Neuronal stem cell (in vitro differentiated cells): ENCODE measurements around the gene GSX1.

Source experiments
- DNase-seq: peaks from one replicate; pipeline ENCODE4 v3.0.0-alpha.2; 2013; ENCODE audit warnings: low spot score
- H2AFZ ChIP-seq: one replicate; pipeline ENCODE4 v1.6.1; 2013; ENCODE audit warnings: mild to moderate bottlenecking, low read length, inconsistent platforms
- H2AK5ac ChIP-seq: 2 replicates; pipeline ENCODE4 v1.6.1; 2013; ENCODE audit warnings: low read depth, mild to moderate bottlenecking, inconsistent platforms, low read length, moderate library complexity, mixed read lengths
- H2BK120ac ChIP-seq: 2 replicates; pipeline ENCODE4 v1.6.1; 2013; ENCODE audit warnings: low read depth, mild to moderate bottlenecking, inconsistent platforms, low read length, moderate library complexity, mixed read lengths
- H2BK12ac ChIP-seq: one replicate; pipeline ENCODE4 v1.6.1; 2013; ENCODE audit warnings: low read length, inconsistent platforms
- H2BK15ac ChIP-seq: 2 replicates; pipeline ENCODE4 v1.6.1; 2013; ENCODE audit warnings: mild to moderate bottlenecking, low read length, inconsistent platforms, mixed read lengths
- H2BK5ac ChIP-seq: one replicate; pipeline ENCODE4 v1.6.1; 2013; ENCODE audit warnings: inconsistent platforms, mild to moderate bottlenecking, low read length, moderate library complexity
- H3K14ac ChIP-seq: one replicate; pipeline ENCODE4 v1.6.1; 2013; ENCODE audit warnings: low read length, inconsistent platforms
- H3K18ac ChIP-seq: 2 replicates; pipeline ENCODE4 v1.6.1; 2013; ENCODE audit warnings: low read length, inconsistent platforms
- H3K23ac ChIP-seq: 2 replicates; pipeline ENCODE4 v1.6.1; 2013; ENCODE audit warnings: low read depth, mild to moderate bottlenecking, mixed read lengths, low read length, inconsistent platforms; ENCODE audit not compliant: poor library complexity
- H3K27ac ChIP-seq: replicated peaks from 3 replicates; pipeline ENCODE4 v1.5.1; 2013; ENCODE audit warnings: low read length, inconsistent platforms
- H3K27me3 ChIP-seq, 3 experiments: 2 replicates each; pipeline ENCODE4 v1.6.1; 2013; ENCODE audit warnings: low read length in 3 of 3, mild to moderate bottlenecking in 2 of 3, inconsistent platforms in 1 of 3, low read depth in 1 of 3, mixed read lengths in 1 of 3, moderate library complexity in 1 of 3; ENCODE audit not compliant: control insufficient read depth in 3 of 3, insufficient read depth in 3 of 3
- H3K36me3 ChIP-seq, 2 donors: replicated peaks in 1 of 2; 2 replicates each; pipeline ENCODE4 v1.6.1; 2013; ENCODE audit warnings: low read length in 2 of 2; ENCODE audit not compliant: control insufficient read depth in 2 of 2, insufficient read depth in 2 of 2
- H3K4ac ChIP-seq: 2 replicates; pipeline ENCODE4 v1.6.1; 2013; ENCODE audit warnings: inconsistent platforms, mild to moderate bottlenecking, low read length, moderate library complexity
- H3K4me1 ChIP-seq, 2 donors: 1 replicate in 1 of 2; 2 replicates in 1 of 2; pipeline ENCODE4 v1.6.1; 2013; ENCODE audit warnings: low read length in 2 of 2, low read depth in 1 of 2; ENCODE audit not compliant: control insufficient read depth in 2 of 2, insufficient read depth in 1 of 2
- H3K4me2 ChIP-seq: one replicate; pipeline ENCODE4 v1.6.1; 2013; ENCODE audit warnings: mild to moderate bottlenecking, low read length, inconsistent platforms; ENCODE audit not compliant: insufficient read depth, poor library complexity, severe bottlenecking
- H3K4me3 ChIP-seq, 2 donors: 2 replicates each; pipeline ENCODE4 v1.5.1; 2013; ENCODE audit warnings: low read length in 2 of 2, mild to moderate bottlenecking in 2 of 2, inconsistent platforms in 1 of 2, moderate library complexity in 1 of 2
- H3K79me1 ChIP-seq: one replicate; pipeline ENCODE4 v1.6.1; 2013; ENCODE audit warnings: low read depth, mild to moderate bottlenecking, inconsistent platforms, low read length, moderate library complexity
- H3K9ac ChIP-seq: one replicate; pipeline ENCODE4 v1.6.1; 2013; ENCODE audit warnings: mild to moderate bottlenecking, low read depth, low read length, inconsistent platforms; ENCODE audit not compliant: poor library complexity
- H3K9me3 ChIP-seq, 2 donors: replicated peaks in 1 of 2; 2 replicates each; pipeline versions ENCODE3 to v1.6.1; 2013; ENCODE audit warnings: low read length in 2 of 2, mild to moderate bottlenecking in 2 of 2, inconsistent platforms in 1 of 2, low read depth in 1 of 2, mixed read lengths in 1 of 2, moderate library complexity in 1 of 2; ENCODE audit not compliant: control insufficient read depth in 2 of 2, insufficient read depth in 1 of 2
- H4K8ac ChIP-seq: one replicate; pipeline ENCODE4 v1.6.1; 2013; ENCODE audit warnings: low read depth, mild to moderate bottlenecking, inconsistent platforms, low read length, moderate library complexity
- H4K91ac ChIP-seq: one replicate; pipeline ENCODE4 v1.6.1; 2013; ENCODE audit warnings: low read length, low read depth, mild to moderate bottlenecking, inconsistent platforms; ENCODE audit not compliant: poor library complexity
- WGBS, 2 donors: extraction: QIAGEN DNeasy Blood & Tissue Kit; methylation state at CpG; one replicate each; pipeline ENCODE4 v1.1.7; 2013; ENCODE audit warnings: missing lambda C conversion rate in 2 of 2, mixed read lengths in 1 of 2; ENCODE audit not compliant: insufficient read length in 2 of 2, insufficient replicate concordance in 1 of 2; ENCODE audit errors: extremely low coverage in 2 of 2; 5-methylcytosine and 5-hydroxymethylcytosine counted together

GSX1 gene

DNA sequence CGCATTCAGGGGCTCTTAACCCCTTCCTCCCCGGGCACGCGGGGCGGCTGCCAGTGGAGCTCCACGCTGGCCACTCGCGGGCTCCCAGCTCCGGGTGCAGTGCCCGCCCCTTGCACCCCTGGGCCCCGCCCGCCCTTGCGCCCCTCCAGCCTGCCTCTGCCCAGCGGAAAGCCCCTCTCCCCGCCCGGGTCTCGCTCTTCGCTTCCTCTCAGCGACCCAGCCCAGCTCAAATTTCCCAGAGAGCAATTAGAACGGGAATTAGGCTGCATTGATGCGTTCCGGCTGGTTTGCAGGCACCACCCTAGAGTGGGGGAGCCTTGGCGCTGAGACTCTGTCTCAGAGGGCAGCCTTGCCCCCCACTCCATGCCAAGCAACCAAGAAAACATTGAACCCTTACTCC, 1.8 kb upstream of the GSX1 start:
- H3K4me2 ChIP-seq: no peak overlapping the region
- H3K18ac ChIP-seq: no peak overlapping the region
- H3K9ac ChIP-seq: no peak overlapping the region
- H2BK15ac ChIP-seq: no peak overlapping the region
- no peak overlapping the region for H4K8ac ChIP-seq
- no peaks in the 10 kb centered on the region for H3K36me3 ChIP-seq
- H3K27ac ChIP-seq: no peak overlapping the region
- H2BK5ac ChIP-seq: no peak overlapping the region
- H2AFZ ChIP-seq: no peak overlapping the region
- H3K23ac ChIP-seq: no peak overlapping the region
- H3K4me1 ChIP-seq: peaks cover 3 to 16% of the 10 kb centered on the region in 2 donors
- H2BK120ac ChIP-seq: no peak overlapping the region
- H2AK5ac ChIP-seq: no peak overlapping the region
- H3K4me3 ChIP-seq: no peak overlapping the region
- no peak overlapping the region for H4K91ac ChIP-seq
- H3K14ac ChIP-seq: no peak overlapping the region
- H3K27me3 ChIP-seq: peaks cover 56 to 88% (median 76%) of the 10 kb centered on the region in 3 experiments
- H3K79me1 ChIP-seq: no peaks in the 10 kb centered on the region
- H2BK12ac ChIP-seq: no peak overlapping the region
- peaks cover 0 to 2% of the 10 kb centered on the region in 2 donors for H3K9me3 ChIP-seq
- no peak overlapping the region for H3K4ac ChIP-seq
- no CpG with 5 or more reads among the region's 23 CpGs for WGBS, 2 donors
- no peak for DNase-seq

DNA sequence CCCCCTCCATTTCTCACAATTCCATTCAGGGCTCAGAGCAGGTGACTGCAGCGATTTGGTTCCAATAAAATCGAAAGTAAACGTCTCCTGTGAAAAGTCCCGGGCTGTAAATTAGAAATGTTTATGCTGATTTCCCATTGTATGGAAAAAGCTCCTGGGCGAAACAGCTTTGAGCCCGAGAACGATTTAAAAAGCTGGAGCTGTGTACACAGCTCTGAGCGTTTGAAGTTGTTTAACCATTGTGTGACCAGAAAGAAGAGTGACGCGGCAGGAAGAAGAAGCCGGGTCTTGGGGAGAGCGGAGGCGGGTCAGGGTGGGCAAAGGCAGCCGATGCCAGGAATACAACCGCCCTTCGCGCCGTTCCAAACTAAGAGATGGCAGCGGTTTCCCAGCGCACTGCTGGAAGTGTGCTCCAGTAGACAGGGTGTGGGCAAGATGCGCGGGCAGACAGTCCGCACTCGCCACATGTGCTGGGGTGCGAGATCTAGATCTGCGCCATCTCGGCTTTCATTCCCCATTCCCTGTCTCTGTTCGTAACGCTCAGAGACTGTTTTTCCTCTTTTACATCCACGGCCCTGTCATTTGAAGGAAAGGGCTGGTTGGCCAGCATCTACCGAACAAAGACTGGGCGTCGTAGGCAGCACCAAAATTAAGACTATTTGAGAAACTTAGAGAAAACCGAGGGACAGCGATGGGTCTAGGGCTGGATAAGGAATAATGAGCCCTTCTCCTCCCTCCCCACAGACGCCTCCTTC, 960 bp upstream of the GSX1 start:
- Histone ChIP-seq H2BK15ac (no peak overlapping the region), H3K9me3 (peaks cover 0 to 2% of the 10 kb centered on the region in 2 donors), H2BK5ac (no peak overlapping the region), H4K91ac (no peak overlapping the region), H3K4ac (no peak overlapping the region), H3K27ac (no peak overlapping the region), H3K4me2 (no peak overlapping the region), H3K4me3 (peak overlapping the region in 1 of 2 donors; percentile 12), H3K27me3 (peaks cover 60 to 93% (median 84%) of the 10 kb centered on the region in 3 experiments), H3K79me1 (no peaks in the 10 kb centered on the region), H2AFZ (no peak overlapping the region), H3K23ac (peak overlapping the region; percentile 59), H2AK5ac (no peak overlapping the region), H3K14ac (no peak overlapping the region), H4K8ac (no peak overlapping the region), H3K18ac (no peak overlapping the region), H2BK12ac (no peak overlapping the region), H2BK120ac (no peak overlapping the region), H3K9ac (no peak overlapping the region), H3K36me3 (no peaks in the 10 kb centered on the region), H3K4me1 (peaks cover 3 to 16% of the 10 kb centered on the region in 2 donors)
- WGBS, 2 donors: no CpG with 5 or more reads among the region's 36 CpGs
- no peak for DNase-seq

DNA sequence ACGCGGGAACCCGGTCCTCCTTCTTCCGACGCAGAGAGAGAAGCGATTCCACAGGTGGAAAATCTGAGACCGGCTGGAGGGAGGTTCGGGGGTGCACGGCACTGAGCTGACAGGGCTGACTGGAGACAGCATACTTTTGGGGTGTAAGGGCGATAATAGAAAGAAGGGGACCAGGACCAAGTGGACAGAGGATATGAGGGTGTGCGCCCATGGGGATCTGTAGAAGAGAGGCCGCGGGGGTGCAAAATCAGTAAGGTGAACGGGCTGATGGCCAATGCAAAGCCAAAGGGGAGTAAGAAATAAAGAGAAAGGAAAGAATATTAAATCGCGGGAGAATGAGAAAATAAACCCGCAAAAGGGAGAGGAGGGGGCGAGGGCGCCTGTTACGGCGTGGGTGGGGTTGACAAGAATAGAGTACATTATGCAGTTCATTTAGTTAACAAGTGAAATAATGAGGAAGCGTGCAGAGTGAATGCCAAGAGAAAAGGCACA, 336 bp upstream of the GSX1 start:
- no peak overlapping the region for H3K4ac ChIP-seq
- peaks cover 67 to 94% (median 90%) of the 10 kb centered on the region in 3 experiments for H3K27me3 ChIP-seq
- H3K36me3 ChIP-seq: no peaks in the 10 kb centered on the region
- H2BK15ac ChIP-seq: no peak overlapping the region
- H3K9me3 ChIP-seq: peaks cover 0 to 2% of the 10 kb centered on the region in 2 donors
- H2AK5ac ChIP-seq: no peak overlapping the region
- H3K27ac ChIP-seq: no peak overlapping the region
- no peak overlapping the region for H3K4me2 ChIP-seq
- WGBS, 2 donors: no CpG with 5 or more reads among the region's 22 CpGs
- no peak overlapping the region for H3K23ac ChIP-seq
- DNase-seq: no peak
- no peaks in the 10 kb centered on the region for H3K79me1 ChIP-seq
- H3K18ac ChIP-seq: no peak overlapping the region
- H4K8ac ChIP-seq: no peak overlapping the region
- H2BK12ac ChIP-seq: no peak overlapping the region
- no peak overlapping the region for H3K14ac ChIP-seq
- H3K4me3 ChIP-seq: no peak overlapping the region
- no peak overlapping the region for H2AFZ ChIP-seq
- H2BK120ac ChIP-seq: no peak overlapping the region
- peaks cover 3 to 16% of the 10 kb centered on the region in 2 donors for H3K4me1 ChIP-seq
- H2BK5ac ChIP-seq: no peak overlapping the region
- no peak overlapping the region for H3K9ac ChIP-seq
- no peak overlapping the region for H4K91ac ChIP-seq

DNA sequence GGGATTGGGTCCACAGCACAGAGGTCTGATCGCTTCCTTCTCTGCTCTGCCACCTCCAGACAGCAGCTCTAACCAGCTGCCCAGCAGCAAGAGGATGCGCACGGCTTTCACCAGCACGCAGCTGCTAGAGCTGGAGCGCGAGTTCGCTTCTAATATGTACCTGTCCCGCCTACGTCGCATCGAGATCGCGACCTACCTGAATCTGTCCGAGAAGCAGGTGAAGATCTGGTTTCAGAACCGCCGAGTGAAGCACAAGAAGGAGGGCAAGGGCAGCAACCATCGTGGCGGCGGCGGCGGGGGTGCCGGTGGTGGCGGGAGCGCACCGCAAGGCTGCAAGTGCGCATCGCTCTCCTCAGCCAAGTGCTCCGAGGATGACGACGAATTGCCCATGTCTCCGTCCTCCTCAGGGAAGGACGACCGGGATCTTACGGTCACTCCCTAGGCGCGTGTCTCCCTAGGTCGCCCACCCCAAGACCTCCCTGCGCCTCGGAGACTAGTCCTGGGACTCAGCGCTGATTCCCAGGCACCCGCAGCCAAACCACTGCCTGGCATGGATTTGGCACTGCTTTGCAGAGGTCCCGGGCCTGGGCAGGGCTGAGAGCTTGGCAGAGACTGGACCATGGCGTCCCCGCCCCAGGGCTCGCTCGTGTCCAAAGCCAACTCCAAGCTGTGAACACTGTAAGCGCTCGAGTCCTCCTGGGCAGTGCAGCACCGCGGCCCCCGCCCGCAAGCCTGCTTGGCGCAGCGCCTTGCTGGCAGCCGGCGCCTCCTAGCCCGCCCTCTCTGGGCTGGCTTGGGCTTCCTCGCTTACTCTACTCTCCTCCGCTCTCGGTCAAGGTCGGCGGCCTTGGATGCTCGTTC, 1.5 kb downstream of the GSX1 start:
- H3K18ac ChIP-seq: no peak overlapping the region
- no peak overlapping the region for H3K4ac ChIP-seq
- H3K23ac ChIP-seq: peak overlapping the region; percentile 16
- peaks cover 4 to 16% of the 10 kb centered on the region in 2 donors for H3K4me1 ChIP-seq
- H2AFZ ChIP-seq: no peak overlapping the region
- H3K9ac ChIP-seq: no peak overlapping the region
- H3K9me3 ChIP-seq: no peaks in the 10 kb centered on the region
- H2BK120ac ChIP-seq: no peak overlapping the region
- no peak overlapping the region for H2BK5ac ChIP-seq
- peaks cover 73 to 99% (median 97%) of the 10 kb centered on the region in 3 experiments for H3K27me3 ChIP-seq
- no peak overlapping the region for H3K14ac ChIP-seq
- H4K8ac ChIP-seq: no peak overlapping the region
- H3K4me2 ChIP-seq: no peak overlapping the region
- no peaks in the 10 kb centered on the region for H3K79me1 ChIP-seq
- no peak overlapping the region for H2BK15ac ChIP-seq
- no peak overlapping the region for H2AK5ac ChIP-seq
- H4K91ac ChIP-seq: no peak overlapping the region
- no CpG with 5 or more reads among the region's 63 CpGs for WGBS, 2 donors
- H3K4me3 ChIP-seq: no peak overlapping the region
- H3K36me3 ChIP-seq: no peaks in the 10 kb centered on the region
- no peak overlapping the region for H2BK12ac ChIP-seq
- no peak overlapping the region for H3K27ac ChIP-seq
- no peak for DNase-seq
